GM12873 (cell line): ENCODE data around the gene PPP1R14C.

ENCODE experiments used
- CTCF ChIP-seq: IDR thresholded peaks from 2 replicates; pipeline ENCODE4 v1.5.1; 2012; ENCODE audit warnings: low read depth, mild to moderate bottlenecking, moderate library complexity, low read length, control low read depth; ENCODE audit not compliant: insufficient read depth; ENCODE audit errors: missing control alignments

Gene PPP1R14C

GRCh38 chr6:150238336-150238741 is 95.5 kb downstream of the PPP1R14C start:
- no peak for TF ChIP-seq CTCF

- no peak for TF ChIP-seq CTCF
Measured at GRCh38 chr6:150238846-150239407, 96.1 kb downstream of the PPP1R14C start.

- no peak for TF ChIP-seq CTCF
Measured at GRCh38 chr6:150243620-150244314, 100.9 kb downstream of the PPP1R14C start.

GRCh38 chr6:150245148-150245935 is 102.5 kb downstream of the PPP1R14C start:
- no peak for TF ChIP-seq CTCF

GRCh38 chr6:150247803-150248202 is 105.0 kb downstream of the PPP1R14C start:
- TF ChIP-seq CTCF: no peak

- TF ChIP-seq CTCF: no peak
Measured at GRCh38 chr6:150248300-150248699, 105.5 kb downstream of the PPP1R14C start.

GRCh38 chr6:150249261-150249660 is 106.4 kb downstream of the PPP1R14C start:
- TF ChIP-seq CTCF: no peak
